DMS 273 treated with DMSO at 0.1 percent for 48 hours (cell line): ENCODE results near the gene SH3BP5.

Experiments
- DNase-seq: peaks from one replicate; lab custom pipeline; 2025; lab: John Stamatoyannopoulos, UW

Gene SH3BP5

DNA sequence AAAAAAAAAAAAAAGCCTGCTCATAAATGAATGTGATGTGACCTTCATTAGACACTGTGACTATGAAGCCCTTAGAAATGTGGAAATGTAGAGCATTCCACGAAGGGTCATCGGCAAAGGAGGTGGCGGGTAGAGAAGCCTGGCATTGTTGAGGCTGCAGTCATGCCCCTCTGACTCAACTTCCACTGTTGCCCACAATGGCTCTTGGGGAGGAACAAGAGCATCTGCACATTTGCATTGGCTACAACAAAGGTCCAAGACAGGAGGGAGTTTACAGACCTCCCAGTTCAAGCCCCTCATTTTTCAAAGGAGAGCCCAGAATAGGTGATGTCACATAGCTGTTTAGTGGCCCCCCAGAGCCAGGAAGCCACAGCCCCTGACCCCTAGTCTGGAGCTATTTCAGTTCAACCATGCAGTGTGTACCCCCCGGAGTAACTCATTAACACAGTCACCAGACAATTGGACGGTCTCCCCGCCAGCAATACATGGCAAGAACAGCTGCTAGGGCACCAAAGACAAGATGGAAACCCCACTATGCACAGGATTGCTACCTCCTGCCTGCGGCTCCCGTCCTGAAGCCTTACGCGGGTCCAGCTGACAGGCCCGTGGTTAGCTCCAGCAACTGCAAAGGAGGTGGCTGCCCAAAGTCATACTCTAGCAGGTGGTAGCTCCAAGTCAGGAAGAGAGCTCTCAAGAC is 56.2 kb downstream of the SH3BP5 start:
- no peak for DNase-seq

DNA sequence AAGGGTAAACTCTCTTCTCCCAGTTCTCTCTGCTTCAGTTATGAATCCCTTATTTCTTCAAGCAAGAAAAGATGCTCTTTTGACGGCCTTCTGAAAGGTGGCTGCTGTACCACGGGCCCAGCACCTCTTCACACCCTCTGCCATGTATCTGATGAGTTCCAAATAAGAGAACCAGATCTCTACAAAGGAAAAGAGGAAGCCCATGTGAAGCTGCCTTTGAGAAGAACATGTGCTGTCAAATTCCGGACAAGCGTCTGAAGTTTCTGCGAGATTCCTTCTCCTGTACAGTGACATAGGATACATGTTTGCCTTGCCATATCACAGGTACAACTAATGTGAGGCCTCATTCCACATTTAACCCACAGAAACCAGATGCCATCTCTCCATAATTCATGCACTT is 59.2 kb downstream of the SH3BP5 start:
- no peak for DNase-seq

DNA sequence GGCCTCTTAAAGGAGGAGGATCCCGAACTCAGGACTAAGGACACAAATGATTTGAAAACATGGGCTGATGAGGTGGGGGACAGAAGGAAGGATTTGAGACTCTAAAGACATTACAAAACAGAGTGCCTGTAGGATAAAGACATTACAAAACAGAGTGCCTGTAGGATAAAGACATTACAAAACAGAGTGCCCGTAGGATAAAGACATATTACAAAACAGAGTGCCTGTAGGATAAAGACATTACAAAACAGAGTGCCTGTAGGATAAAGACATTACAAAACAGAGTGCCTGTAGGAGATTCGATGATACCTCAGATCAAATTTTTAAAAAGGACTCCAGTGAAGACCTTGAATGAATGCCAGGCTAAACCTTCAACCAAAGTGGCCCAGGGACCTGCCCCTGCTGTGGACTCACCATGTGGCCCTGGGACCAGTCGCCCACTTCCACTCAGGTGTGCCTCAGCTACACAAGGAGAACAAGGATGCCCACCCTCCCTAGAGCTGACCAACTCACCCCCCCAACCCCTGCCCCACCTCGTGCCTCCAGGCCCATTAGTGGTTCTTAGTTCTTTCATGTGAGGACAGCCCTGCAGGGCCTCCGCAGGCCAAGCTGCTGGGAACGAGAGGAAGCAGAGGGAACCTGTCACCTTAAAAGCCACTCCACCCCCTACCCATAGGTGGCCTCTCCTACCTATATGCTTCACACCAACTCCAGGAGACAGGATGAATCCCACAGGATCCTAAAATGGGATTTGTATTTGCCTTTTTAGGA is 59.8 kb downstream of the SH3BP5 start:
- no peak for DNase-seq

DNA sequence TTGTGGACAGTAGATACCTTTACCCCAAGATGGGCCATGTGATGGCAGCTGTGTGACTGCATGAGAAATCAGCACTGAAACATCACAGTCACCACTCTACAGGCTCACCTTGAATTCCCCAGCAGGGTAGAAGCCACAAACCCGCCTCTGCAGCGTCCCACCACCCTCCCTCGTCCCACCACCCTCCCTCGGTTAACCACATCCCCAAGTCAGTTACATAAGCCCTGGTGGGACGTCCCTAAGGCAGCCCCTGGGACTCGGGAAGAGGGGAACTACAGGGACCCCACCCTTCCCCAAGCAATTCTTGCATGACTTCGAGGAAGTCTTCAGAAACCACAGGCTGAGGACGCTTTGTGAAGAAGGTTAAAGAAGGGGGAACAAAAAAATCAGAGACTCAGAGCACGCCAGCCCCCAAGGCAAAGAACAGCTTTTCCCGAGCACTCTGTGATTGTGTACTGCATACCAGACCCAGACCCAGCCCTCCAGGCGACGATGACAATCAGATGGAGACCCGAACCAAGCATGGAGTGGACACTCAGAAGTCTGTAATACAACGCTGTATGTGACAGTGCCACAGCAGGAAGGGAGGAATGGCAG is 60.5 kb downstream of the SH3BP5 start:
- no peak for DNase-seq

DNA sequence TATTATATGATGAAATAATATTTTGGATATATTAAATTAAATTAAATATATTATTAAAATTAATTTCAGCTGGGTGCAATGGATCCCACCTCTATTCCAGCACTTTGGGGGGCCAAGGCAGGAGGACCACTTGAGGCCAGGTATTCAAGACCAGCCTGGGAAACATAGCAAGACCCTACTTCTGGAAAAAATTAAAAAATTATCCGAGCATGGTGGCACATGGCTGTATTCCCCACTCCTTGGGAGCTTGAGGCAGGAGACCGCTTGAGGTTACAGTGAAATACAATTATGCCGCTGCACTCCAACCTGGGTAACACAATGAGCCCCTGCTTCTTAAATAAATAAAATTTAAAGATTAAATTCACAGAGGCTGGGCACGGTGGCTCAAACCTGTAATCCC is 61.4 kb downstream of the SH3BP5 start:
- no peak for DNase-seq

DNA sequence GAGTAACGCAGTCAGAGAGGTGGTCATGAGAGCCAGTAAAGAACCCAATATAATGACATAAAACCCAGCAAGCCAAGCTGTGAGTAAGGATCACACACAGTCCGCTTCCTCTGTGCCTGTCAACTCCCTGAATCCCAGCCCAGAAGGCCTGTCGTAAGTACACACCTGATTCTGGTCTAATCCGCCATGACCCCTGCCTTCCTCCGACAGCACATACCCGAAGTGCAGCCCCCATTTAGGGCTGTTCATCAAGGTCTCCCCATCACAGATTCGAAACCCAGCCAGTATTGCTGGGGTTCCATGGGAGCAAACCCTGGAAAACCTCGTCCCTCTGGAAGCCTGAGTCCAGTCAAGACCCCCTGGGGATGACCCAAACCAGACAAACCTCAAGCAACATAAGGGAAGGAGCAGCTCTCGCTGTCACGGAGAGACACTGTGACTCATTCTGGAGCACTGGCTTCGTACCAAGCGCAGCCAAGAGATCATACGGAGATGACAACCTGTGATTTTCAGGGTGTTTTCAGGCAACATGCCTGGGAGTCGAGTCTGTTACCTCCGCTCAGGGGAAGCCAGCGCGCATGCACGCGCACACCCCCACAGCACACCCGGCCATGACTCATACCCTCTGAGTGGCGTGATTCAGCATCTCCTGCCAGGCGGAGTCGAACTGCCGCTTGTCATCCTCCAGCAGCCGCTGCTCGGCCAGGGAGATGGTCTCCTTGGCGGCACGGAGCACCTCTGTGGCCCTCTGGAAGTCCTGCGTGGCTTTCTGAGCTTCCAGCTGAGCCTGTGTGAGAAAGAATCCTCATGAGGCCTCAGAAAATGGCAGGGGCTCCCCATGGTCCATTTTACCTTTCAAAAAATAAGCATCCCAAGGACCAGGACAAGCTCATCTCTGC is 63.0 kb downstream of the SH3BP5 start:
- peak; percentile 51 for DNase-seq

DNA sequence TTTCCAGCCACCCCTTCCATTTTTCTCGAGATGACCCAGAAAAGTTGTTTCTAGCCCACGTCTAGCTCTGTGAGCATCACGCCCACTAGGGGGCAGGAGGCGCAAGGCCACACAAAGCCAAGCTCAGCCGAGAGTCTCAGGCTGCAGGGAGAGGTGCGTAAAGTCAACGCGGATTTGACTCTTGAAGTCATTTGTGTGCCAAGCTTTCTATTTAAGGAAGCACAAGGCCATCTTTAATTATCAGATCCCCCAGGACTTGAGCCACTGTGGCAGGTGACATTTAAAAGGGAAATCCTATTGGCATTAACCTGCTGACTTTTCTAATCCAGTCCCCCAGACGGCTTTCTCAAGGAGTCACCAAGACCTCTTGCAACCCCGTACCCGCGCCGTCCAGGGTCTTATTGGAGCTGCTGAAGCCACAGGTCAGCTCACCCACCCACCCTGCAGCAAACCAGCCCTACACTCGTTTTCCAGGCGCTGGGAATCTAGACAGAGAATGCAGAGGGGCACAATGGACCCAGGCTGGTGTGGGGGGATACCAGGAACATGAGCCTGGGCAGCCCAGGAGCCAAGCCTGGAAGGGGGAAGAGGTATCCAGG is 64.3 kb downstream of the SH3BP5 start:
- peak; percentile 17 for DNase-seq

DNA sequence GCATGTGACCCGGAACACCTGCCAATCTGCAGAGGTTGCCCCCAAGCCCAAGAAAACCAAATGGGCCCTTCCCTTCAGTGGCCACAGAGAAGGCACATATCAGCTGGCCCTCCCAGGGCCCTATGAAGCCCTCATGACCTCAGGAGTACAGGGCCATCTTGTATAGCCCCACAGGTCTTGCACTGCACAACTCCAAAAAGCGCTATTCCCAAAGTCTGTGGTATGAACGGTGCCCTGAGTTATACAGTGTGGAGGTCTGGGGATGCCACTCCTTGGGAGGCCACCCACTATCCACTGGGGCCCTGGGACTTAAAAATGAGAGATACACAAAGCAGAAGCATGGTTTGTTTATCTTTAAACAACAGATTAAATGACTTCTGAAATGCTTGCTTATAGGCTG is 64.9 kb downstream of the SH3BP5 start:
- no peak for DNase-seq

DNA sequence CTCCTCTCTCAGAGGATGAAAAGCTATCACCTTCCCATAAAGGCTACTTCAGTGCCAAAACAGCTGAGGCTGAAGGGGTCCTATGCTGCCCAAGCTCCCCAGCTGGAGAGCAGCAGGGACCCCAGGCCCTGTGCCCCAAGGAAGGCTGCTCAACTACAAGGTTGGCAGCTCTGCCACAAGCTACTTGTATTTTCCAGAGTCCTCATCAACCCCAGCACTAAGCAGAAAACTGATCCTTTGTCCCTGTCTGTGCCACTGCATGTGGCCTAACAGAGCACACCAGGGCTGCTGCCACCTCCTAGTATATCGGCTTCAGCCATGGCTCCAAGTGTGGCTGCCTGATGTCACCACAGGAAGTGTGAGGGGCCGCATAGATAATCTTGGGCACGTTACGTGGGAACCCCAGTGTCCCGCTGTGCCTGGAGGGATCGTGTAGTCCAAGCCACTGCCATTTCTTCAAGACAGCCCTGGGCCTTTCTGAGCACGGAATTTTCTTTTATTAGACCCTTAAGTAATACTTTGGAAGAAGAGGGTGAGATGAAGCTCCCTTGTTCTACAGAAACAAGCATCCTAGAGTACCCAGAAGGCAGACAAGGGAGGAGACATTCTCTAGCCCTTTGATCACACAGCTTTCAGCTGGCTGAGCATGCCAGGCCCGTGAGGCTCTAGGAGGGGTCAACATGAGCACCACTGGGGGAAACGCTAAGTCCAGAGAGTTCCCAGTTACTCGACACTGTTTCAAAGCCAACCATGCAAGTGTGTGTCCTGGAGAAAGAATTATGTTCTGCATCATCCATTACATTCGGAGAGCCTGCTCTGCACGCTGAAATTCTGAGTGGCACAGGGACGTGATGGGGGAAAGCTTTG is 65.6 kb downstream of the SH3BP5 start:
- DNase-seq, result no peak

DNA sequence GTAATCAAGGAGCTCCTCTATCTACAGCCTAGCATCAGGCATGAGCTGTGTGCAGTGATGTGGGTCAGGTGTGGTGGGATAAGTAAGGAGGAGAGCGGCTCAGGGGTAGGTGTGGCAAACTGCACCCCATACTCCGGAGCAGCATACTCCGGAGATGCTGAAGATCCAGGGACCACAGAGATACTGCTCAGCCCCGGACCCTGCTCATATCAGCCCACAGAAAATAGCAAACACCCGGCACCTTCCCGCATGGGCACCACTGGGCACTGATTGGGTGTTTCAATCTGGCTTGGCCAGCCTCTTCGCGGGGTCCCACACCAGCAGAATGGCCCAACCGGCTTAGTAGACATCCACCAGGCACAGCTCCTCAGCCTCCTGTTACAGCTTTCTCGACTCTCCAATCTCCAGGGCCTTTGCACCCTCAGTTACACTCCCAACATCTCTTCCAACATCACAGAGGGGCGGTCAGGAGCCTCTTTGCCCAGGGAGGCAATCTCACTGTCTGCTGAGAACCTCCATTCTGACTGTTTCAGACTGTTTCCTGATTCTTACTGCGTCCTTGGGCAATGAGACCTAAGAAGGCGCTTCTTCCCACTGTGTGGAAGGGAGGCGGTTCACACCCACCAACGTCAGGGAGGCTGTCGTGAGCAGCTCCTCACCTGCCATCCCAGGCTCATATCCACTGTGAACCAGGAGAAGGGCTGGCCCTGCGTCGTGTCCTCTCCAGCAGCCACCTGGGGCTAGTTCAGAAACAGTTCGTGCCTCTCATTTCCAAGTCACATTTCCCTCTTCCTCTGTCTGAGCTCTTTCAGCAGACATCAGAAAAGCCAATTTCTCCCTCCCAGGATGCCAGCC is 66.5 kb downstream of the SH3BP5 start:
- DNase-seq, result no peak

DNA sequence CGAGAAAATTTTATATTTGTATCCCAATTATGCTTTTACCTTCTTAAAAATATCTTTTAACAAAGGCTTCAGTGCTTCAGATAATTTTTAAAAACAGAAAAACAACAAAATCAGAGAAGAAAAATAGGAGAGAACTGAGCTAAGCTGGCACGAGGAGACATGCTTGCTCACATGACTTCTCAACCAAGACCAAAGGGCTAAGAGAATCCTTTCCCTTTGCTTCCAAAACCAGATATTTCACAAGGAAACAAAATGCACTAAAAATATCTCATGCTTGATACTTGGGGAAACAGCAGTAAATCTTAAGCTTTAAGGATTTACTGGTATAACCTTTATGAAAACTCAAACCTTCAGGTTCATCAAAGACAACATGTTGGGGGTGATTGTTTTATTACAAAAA is 67.9 kb downstream of the SH3BP5 start:
- DNase-seq, result no peak

DNA sequence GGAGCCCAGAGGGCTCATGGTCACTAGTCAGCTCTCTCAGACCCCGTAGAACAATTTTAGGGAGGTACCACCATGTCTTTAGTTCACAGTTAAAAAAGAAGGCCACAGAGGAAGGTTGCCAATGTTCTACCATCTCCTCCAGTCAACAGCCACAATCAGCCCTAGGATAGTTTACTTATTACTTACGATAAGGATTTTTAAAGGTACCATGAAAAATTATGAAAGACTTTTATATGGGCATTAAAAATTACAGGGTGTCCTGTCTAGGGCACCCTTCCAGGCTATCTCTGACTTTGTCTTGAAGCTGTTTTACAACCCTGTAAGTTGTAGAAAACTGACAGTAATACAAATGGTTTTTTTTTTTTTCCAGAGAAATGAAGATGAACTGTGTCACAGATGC is 68.5 kb downstream of the SH3BP5 start:
- no peak for DNase-seq

DNA sequence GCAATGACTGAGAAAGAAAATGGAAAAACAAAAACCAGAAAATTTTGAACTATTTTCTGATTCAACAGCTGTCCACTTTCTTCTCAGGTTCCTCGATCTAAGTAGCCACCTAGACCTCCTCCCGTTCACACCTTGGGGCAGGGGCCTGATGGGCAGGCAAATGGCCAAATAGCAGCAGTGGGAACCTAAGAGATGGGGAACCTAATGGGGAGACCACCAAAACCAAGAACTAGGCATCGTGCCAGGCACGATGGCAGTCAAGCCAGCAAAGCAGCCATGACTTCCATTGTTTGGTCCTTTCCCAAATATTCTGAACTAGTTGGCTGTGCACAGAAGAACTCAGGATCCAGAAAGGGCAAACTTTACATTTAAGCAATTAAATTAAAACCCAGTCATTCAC is 69.3 kb downstream of the SH3BP5 start:
- no peak for DNase-seq

DNA sequence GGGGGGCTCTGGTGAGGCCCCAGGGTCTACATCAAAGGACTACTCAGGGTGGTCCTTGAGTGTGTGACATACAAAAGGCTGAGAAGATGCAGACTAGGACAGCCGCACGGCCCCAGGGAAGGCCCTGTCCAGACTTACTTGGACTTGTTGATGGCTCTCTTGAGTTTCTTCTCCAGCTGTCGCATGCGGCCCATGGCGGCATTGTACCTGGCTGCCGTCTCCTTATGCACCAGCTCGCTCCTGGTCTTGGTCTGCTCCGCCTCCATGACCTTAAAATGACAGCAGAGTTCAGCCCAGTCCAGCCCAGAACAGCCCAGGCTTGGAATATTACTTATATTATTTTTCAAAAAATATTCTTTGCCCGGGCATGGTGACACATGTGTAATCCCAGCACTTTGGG is 70.4 kb downstream of the SH3BP5 start:
- no peak for DNase-seq

DNA sequence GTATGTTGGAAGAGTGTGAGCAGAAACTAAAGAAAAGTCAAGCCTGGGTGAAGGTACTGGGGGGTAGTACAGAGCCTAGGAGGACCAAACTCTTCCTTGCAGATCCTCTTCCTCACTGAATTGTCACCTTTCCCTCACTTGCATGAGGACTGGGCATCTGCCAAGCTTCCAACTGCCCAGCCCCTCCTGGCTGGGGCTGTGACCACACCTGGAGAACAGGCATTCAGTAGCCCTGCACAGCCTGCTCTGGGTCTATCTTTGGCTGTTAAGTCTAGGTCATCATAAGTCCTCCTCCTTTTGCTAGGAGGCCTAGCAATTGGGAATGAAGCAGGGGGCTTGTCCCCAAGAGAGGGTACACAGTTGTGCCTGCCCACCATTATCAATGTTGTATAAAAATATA is 71.1 kb downstream of the SH3BP5 start:
- DNase-seq, result no peak

DNA sequence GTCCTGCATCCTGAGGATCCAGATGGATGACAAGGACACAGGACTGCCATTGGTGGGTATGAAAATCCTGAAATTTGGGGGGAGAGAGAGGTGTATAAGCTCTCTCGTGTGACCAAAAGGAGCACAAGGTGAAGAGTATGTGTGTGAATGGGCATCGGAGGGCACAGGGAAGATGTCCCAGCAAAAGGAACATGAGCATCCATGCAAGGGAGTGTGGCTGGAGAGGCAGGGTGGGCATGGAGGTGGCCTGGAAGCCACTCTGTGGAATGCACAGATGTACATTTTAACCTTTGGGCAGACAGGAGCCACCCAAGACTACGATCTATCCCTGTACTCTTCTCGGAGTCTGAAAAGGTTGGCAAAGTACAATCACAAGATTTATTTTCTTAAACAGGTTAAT is 71.9 kb downstream of the SH3BP5 start:
- DNase-seq, result no peak

DNA sequence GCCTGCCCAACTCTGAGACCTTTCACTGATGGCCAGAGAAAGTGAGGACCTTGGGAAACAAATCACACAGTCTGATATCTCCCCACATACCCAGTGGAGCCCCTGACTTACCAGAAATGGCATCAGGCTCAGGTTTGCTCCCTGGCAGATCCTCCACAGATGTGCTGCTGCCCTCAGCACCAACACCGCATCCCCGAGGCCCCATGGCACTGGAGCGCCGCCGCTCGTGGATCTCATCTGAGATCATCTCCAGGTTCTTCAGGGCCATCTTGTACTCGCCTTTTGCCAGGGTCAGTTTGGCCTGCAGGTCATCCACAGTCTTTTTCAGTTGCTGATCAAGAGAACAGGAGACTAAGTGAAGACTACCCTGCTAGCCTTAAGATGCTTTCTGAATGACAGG is 73.7 kb downstream of the SH3BP5 start:
- DNase-seq, result no peak

DNA sequence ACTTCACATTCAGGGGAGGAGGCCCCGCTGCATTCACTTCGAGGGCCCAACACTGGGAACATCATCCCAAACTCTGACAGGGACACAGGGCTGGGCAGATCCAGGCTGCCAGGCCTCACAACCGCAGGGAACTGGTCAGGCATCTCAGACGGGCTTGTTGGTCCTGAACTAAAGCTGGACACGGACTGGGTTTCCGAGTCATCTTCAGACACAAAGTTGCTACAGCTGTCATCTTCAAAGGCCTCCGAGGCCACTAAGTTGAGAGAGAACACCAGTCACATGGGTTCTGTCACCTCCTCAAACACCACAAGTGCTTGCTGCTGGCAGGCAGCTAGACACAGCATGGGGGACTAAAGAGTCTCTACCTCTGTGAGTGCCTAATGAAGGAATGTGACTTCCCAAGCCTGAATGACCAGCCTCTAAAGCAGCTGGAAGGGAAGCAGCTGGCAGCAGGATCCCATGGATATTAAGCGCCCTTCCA is 75.5 kb downstream of the SH3BP5 start:
- no peak for DNase-seq

DNA sequence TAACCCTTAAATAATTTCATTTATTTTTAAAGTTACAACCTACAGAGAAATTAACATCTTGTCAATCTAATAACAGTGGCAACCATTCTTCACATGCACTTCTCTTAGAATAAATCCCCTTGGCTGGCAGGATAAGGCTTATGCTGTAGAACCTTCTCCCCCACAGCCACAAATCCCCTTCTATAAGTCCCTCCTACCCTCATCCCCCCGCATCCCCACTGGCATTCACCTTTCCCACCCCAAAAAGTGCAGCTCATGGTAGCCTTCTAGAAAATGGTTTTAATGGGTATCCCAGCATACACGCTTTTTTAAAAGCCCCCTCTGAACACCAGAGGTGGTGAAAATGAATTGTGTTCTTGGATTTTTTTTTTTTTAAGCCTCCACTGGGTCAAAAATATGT is 77.2 kb downstream of the SH3BP5 start:
- DNase-seq, result no peak
